Mononuclear cell (primary cell): ENCODE results near the gene CTNNA3. TPM values are rescaled to one million over a fixed set of nuclear protein-coding genes. Genes with fewer than 3 reads are reported as not detected.

Experiments
- H3K27me3 ChIP-seq: 2 replicates; pipeline ENCODE4 v1.6.0; 2011; ENCODE audit warnings: low read length, control low read depth; ENCODE audit not compliant: insufficient read depth
- H3K4me1 ChIP-seq: 2 replicates; pipeline ENCODE4 v1.5.1; 2011; ENCODE audit warnings: mild to moderate bottlenecking, low read length, control low read depth; ENCODE audit not compliant: insufficient read depth
- H3K4me3 ChIP-seq: 2 replicates; pipeline ENCODE4 v1.5.1; 2011; ENCODE audit warnings: mild to moderate bottlenecking, low read length, moderate library complexity
- H3K9me3 ChIP-seq: 2 replicates; pipeline ENCODE4 v1.5.1; 2011; ENCODE audit warnings: low read depth, mild to moderate bottlenecking, control low read depth, low read length
- total RNA-seq: library from RNA; depleted of rRNA; stranded (reverse); fragments of >200 nt; gene quantifications from one replicate; pipeline ENCODE4 v1.2.3, GENCODE V29; 2012

The CTNNA3 gene
- total RNA-seq, 1 donor, result 0.42 TPM

- H3K9me3 ChIP-seq, result no peaks in the 10 kb centered on the region
- no peaks in the 10 kb centered on the region for H3K27me3 ChIP-seq
- H3K4me1 ChIP-seq, result no peaks in the 10 kb centered on the region
- no peak overlapping the region for H3K4me3 ChIP-seq
Measured at GRCh38 chr10:65968437-65968836, 1727.6 kb downstream of the CTNNA3 start.

DNA sequence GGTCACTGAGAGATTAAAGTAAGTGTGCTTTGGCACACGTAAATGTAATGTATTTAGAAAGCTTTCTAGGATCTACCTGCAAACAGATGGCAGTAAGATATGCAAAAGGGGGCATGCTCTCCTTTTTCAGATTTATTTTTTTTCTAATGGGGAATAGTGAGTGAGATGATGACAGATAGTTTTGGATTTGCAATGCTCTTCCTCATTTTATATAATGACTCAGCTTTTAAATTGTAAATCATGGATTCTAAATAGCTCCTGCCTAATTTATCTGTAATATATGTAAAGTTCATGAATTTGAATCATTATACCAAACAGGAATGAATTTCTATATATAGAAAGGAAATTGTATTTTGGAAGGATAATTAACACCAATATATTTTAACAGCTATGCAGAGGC is 1731.8 kb downstream of the CTNNA3 start:
- no peaks in the 10 kb centered on the region for H3K27me3 ChIP-seq
- no peak overlapping the region for H3K4me3 ChIP-seq
- no peaks in the 10 kb centered on the region for H3K9me3 ChIP-seq
- no peaks in the 10 kb centered on the region for H3K4me1 ChIP-seq

DNA sequence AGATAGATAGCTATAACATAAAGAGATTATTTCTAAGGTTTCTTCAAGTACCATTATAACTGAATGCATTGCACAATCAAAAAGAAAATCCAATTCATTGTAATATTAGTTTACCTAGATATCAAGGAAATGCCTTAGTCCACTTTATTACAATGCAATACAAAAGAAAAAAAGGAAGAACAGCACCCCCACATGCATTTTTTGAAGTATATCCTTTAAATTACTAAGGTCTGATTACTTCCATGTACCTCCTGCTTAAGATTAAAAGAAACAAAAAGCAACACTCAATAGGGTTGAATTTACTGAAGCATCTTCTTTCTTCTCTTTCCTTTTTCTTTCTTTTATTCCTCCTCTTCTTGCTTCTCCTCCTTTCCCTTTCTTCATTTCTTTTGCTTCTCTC is 1743.9 kb downstream of the CTNNA3 start:
- Histone ChIP-seq H3K4me3 (no peak overlapping the region), H3K9me3 (no peaks in the 10 kb centered on the region), H3K27me3 (no peaks in the 10 kb centered on the region), H3K4me1 (no peaks in the 10 kb centered on the region)

DNA sequence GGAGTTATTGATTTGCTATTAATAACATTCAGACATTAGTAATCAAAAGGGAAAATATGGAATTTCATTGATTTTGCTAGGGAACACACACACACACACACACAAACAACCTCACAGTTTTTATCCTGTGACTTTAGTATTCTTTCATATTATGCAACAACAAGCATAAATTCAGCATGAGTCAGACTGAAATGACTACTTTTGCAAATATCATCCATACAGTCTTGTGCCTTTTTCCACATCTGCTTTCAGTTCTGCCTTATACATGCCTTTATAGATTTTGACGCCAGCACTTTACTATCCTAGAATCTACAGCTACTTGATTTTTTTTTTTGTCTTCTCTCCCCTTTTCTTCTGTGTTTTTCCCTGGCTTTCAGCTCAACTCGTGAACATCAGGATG is 1745.9 kb downstream of the CTNNA3 start:
- no peaks in the 10 kb centered on the region for H3K4me1 ChIP-seq
- H3K9me3 ChIP-seq, result no peaks in the 10 kb centered on the region
- H3K27me3 ChIP-seq, result no peaks in the 10 kb centered on the region
- H3K4me3 ChIP-seq, result no peak overlapping the region

DNA sequence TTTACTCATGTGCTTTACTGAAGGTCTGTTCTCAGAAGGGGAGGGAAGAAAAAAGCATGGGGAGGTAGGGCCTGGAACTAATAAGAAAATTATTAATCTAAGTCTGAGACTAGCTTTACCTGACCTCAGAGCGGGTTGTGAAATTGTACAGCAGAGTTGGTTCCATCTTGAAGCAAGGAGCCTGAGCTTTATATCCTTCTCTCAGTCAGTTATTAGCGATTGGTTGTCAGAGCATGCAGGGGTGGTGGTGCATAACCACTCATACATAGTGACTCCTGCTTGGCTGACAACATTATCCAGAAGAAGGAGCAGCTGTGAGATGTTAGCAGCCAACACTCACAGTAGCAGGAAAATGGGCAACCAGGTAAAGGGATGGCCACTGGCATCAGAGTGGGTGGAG is 1746.5 kb downstream of the CTNNA3 start:
- Histone ChIP-seq H3K4me3 (no peak overlapping the region), H3K4me1 (no peaks in the 10 kb centered on the region), H3K27me3 (no peaks in the 10 kb centered on the region), H3K9me3 (no peaks in the 10 kb centered on the region)

DNA sequence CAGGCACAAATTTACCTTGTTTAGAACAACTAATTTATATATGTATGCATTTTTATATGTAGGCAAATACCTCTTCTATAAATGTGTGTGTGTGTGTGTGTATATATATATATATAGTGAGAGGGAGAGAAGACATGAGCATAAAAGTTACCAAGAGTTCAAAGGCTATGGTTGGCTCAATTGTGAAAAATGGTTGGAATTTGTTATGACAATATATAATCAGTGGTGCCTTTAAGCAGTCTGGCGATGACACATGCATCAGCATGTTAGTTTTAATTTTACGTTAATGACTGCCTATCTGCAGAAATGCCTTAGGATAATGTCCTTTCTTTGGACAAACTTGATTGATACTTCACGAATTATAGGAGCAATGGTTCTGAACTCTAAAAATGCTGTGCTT is 1750.9 kb downstream of the CTNNA3 start:
- H3K4me1 ChIP-seq, result no peaks in the 10 kb centered on the region
- H3K9me3 ChIP-seq, result no peaks in the 10 kb centered on the region
- H3K4me3 ChIP-seq, result no peak overlapping the region
- no peaks in the 10 kb centered on the region for H3K27me3 ChIP-seq

GRCh38 chr10:65943451-65943850 is 1752.5 kb downstream of the CTNNA3 start:
- Histone ChIP-seq H3K4me3 (no peak overlapping the region), H3K27me3 (no peaks in the 10 kb centered on the region), H3K9me3 (no peaks in the 10 kb centered on the region), H3K4me1 (no peaks in the 10 kb centered on the region)

GRCh38 chr10:65940816-65941662 is 1755.0 kb downstream of the CTNNA3 start:
- H3K4me1 ChIP-seq, result no peaks in the 10 kb centered on the region
- H3K27me3 ChIP-seq, result no peaks in the 10 kb centered on the region
- H3K4me3 ChIP-seq, result no peak overlapping the region
- H3K9me3 ChIP-seq, result no peaks in the 10 kb centered on the region

DNA sequence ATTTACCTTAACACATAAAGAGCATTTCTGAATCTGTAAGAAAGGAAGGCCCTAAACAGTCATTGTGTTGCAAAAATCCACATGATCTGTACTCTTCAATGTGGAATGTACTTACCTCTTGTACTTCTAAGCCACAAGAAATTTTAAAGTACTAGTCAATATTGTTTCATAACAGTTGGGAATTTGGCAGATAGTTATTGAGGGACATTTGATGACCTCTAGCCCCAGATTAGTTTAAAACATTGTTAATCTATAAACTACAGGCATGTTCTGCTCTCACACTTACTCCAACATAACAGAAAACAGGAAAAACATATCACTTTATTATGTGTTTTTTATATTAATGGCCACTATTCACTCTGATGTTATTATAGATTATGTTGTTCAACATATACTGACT is 1755.9 kb downstream of the CTNNA3 start:
- Histone ChIP-seq H3K27me3 (no peaks in the 10 kb centered on the region), H3K9me3 (no peaks in the 10 kb centered on the region), H3K4me3 (no peak overlapping the region), H3K4me1 (no peaks in the 10 kb centered on the region)

GRCh38 chr10:65931291-65932070 is 1764.5 kb downstream of the CTNNA3 start:
- Histone ChIP-seq H3K4me3 (no peak overlapping the region), H3K27me3 (no peaks in the 10 kb centered on the region), H3K9me3 (no peaks in the 10 kb centered on the region), H3K4me1 (no peaks in the 10 kb centered on the region)

DNA sequence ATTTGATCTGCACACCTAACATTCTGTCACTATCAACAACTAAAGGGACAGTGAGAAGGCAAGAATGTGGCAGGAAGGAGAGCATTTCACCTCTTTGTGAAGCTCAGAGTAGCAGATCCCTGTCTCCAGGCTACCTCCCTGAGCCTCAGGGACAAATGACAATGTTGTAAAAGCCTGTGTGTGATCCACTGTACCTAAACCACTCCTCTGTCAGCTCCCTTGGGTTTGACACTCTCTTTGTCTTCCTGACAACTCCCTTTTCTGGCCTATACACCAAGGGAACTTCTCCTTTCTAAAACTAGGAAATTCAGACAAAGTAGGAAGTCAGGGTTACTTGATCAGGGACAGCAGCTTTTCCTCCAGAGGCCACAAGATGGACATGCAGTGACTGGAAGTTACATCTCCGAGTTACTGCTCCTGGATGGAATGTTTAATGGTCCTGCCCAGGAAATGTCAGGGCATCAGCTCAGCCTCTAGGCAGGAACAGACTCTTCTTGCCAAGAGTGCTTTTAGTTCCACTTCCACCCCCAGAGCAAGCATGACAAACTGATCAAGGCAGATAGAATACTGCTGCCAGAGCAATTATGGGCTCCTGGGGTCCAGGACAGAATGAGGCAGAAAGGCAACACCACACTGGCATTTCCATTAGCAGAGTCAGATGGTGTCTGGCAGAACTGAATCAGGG is 1784.7 kb downstream of the CTNNA3 start:
- Histone ChIP-seq H3K27me3 (no peaks in the 10 kb centered on the region), H3K4me3 (no peak overlapping the region), H3K9me3 (no peaks in the 10 kb centered on the region), H3K4me1 (no peaks in the 10 kb centered on the region)

DNA sequence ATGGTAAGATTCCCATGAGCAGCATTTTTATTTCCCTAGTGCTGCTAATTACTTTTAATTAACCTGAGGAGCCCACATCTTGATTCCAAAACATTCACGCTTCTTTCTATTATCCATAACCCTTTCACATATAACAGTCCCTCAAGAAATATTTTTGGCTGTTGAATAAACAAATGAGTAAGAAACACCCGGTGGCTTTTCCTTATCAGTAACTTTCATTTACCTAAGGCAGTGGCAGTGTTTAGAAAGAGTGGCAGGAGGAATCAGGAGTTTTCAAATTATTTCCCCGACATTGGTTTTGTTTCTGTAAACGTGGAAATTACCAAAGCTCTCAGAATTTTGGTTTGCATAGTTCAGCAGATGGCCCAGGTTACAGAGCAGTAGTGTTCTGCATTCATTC is 1785.8 kb downstream of the CTNNA3 start:
- no peaks in the 10 kb centered on the region for H3K4me1 ChIP-seq

GRCh38 chr10:65907199-65907712 is 1788.7 kb downstream of the CTNNA3 start:
- H3K4me1 ChIP-seq, result no peaks in the 10 kb centered on the region
- H3K4me3 ChIP-seq, result no peak overlapping the region
- no peaks in the 10 kb centered on the region for H3K27me3 ChIP-seq
- no peaks in the 10 kb centered on the region for H3K9me3 ChIP-seq

More for the DNA sequence above, 1785.8 kb downstream of the CTNNA3 start:
- no peak overlapping the region for H3K4me3 ChIP-seq
- H3K27me3 ChIP-seq, result no peaks in the 10 kb centered on the region
- H3K9me3 ChIP-seq, result no peaks in the 10 kb centered on the region

DNA sequence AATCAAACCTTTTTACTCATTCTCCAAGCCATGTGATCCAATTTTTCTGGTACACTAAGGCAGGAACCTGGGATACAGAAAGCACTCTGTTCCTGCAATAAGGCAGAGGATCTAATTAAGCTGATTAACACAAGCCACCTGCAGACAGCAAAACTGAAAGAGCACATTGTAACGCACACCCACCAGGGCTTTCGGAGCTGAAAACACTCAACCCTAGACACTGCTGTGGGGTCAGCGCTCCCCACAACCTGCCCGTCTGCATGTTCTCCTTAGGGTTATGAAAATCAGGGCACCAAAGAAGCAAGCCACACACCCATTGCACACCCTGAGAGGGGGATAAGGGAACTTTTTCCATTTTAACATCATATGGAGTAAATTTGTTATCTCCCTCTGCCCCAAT is 1792.4 kb downstream of the CTNNA3 start:
- Histone ChIP-seq H3K9me3 (no peaks in the 10 kb centered on the region), H3K4me3 (no peak overlapping the region), H3K27me3 (no peaks in the 10 kb centered on the region), H3K4me1 (no peaks in the 10 kb centered on the region)

DNA sequence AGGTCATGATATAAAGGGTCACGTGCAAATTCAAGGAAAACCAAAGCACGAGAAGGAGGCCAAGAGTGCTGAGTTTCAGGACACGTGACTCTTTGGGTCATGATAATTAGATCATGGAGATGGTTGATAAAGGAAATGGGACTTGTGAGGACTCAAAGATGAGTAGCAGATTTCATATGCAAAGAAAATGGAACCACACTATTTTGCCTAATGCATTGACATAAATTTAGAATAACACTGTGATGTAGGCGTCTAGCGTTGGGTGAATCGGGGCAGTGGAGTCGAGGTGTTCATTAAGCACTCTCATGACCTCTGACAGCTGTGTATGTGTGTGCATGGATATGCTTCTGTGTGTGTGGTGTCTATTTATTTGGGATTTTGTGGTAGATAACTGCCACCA is 1795.7 kb downstream of the CTNNA3 start:
- H3K27me3 ChIP-seq, result no peaks in the 10 kb centered on the region
- H3K9me3 ChIP-seq, result no peaks in the 10 kb centered on the region
- H3K4me1 ChIP-seq, result no peaks in the 10 kb centered on the region
- H3K4me3 ChIP-seq, result no peak overlapping the region
